K562 (cell line): Measurements from ENCODE around the gene CCDC18.

Experiments
- MCM7 ChIP-seq, 2 experiments: fragments of 450-650 bp; IDR thresholded peaks; 2 replicates each; pipeline ENCODE4 v1.6.1; 2016 to 2018
- RAD21 ChIP-seq, 2 experiments: fragments of 250-450 bp in 1 of 2; fragments of 450-650 bp in 1 of 2; sonication (Bioruptor Pico) in 1 of 2; formaldehyde crosslinking in 1 of 2; IDR thresholded peaks in 1 of 2; conservative IDR thresholded peaks in 1 of 2; 2 replicates each; pipeline versions ENCODE4 v1.4.0 to v1.8.0; 2020 to 2022; ENCODE audit warnings: mild to moderate bottlenecking in 2 of 2, moderate library complexity in 1 of 2
- RBFOX2 ChIP-seq: fragments of 200-400 bp; formaldehyde crosslinking; IDR thresholded peaks from 2 replicates; pipeline ENCODE4 v1.6.1; 2017; ENCODE audit warnings: low read depth, mild to moderate bottlenecking, low read length, moderate library complexity
- TAF1 ChIP-seq: IDR thresholded peaks from 2 replicates; pipeline ENCODE4 v1.6.1; 2011; ENCODE audit warnings: mild to moderate bottlenecking, low read length, moderate library complexity; ENCODE audit not compliant: insufficient read depth, control insufficient read depth, severe bottlenecking; ENCODE audit errors: extremely low read depth
- ZNF407 ChIP-seq: fragments of 450-650 bp; IDR thresholded peaks from 2 replicates; pipeline ENCODE4 v1.6.1; 2016; ENCODE audit warnings: low read depth
- TF ChIP-seq, protein P1 (sequence below): fragments of 250-450 bp; sonication (Bioruptor Pico); IDR thresholded peaks from 2 replicates; pipeline ENCODE4 v1.4.0; 2020; ENCODE audit warnings: mild to moderate bottlenecking

- TF ChIP-seq TAF1, result no peak
- TF ChIP-seq RBFOX2, result no peak
- TF ChIP-seq, protein P1, sequence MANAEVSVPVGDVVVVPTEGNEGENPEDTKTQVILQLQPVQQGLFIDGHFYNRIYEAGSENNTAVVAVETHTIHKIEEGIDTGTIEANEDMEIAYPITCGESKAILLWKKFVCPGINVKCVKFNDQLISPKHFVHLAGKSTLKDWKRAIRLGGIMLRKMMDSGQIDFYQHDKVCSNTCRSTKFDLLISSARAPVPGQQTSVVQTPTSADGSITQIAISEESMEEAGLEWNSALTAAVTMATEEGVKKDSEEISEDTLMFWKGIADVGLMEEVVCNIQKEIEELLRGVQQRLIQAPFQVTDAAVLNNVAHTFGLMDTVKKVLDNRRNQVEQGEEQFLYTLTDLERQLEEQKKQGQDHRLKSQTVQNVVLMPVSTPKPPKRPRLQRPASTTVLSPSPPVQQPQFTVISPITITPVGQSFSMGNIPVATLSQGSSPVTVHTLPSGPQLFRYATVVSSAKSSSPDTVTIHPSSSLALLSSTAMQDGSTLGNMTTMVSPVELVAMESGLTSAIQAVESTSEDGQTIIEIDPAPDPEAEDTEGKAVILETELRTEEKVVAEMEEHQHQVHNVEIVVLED, result no peak
- TF ChIP-seq MCM7 (IDR thresholded peaks at IDR 0.05), result no peak
- TF ChIP-seq RAD21 (CRISPR knock-in tag; conservative IDR thresholded peaks at IDR 0.05 in 1 of 2, IDR thresholded peaks at IDR 0.05 in 1 of 2), result no peak
- TF ChIP-seq ZNF407, result no peak
Measured at GRCh38 chr1:93223023-93223675, 42.6 kb downstream of the CCDC18 start.
